RWPE1 (cell line): ENCODE data around the gene DISC1.

Experiments used
- CTCF ChIA-PET: fragments of 350-600 bp; sonication (Branson Sonifier 250); formaldehyde crosslinking; extraction: SDS; loops from one replicate; lab custom pipeline; 2021; lab: Yijun Ruan, JAX
- POLR2A ChIA-PET: fragments of 400-600 bp; formaldehyde crosslinking; extraction: SDS; loops from one replicate; lab custom pipeline; 2020; ENCODE audit warnings: antibody characterized with exemption; ENCODE audit not compliant: low non-redundant PET; lab: Yijun Ruan, JAX
- DNase-seq: peaks from one replicate; pipeline ENCODE4 v3.0.0; 2012; ENCODE audit warnings: low spot score
- H3K27ac ChIP-seq: fragments of 450-650 bp; 2 replicates; pipeline ENCODE4 v1.5.1; 2017
- TF ChIP-seq, protein P1 (sequence below): fragments of 450-650 bp; conservative IDR thresholded peaks from 2 replicates; pipeline ENCODE4 v1.5.1; 2017; ENCODE audit warnings: low read depth, mild to moderate bottlenecking

The DISC1 gene

DNA sequence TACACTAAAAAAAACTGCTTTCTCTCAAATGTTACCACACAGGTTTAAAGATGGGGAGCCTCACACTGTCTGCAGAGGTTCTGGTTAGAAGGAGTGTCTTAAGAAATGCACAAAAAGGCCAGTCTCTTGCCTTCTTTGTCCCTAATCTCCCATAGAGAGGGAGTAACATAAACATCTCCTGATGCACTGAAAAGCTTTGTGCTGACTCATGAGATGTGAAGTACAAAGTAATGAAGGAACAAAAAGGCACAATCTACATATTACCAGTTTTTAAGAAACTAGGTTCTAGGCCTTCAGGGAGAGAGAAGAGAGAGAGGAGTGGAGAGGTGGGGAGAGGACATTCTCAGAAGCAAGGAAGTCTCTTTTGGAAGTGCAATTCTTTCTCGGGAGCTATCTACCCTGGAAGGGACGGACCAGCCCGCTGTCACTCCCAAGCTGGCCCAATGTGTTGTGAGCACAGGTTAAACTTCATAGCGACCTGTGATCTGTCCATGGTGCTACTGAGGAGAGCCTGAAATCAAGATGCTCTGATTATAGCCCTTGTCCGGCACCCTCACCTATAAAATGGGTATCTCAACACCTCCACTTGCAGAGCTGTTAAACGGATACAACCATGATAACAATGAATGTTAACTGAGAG lies 458.1 kb downstream of the DISC1 start:
- CTCF ChIA-PET = no interaction called here
- TF ChIP-seq, protein P1, sequence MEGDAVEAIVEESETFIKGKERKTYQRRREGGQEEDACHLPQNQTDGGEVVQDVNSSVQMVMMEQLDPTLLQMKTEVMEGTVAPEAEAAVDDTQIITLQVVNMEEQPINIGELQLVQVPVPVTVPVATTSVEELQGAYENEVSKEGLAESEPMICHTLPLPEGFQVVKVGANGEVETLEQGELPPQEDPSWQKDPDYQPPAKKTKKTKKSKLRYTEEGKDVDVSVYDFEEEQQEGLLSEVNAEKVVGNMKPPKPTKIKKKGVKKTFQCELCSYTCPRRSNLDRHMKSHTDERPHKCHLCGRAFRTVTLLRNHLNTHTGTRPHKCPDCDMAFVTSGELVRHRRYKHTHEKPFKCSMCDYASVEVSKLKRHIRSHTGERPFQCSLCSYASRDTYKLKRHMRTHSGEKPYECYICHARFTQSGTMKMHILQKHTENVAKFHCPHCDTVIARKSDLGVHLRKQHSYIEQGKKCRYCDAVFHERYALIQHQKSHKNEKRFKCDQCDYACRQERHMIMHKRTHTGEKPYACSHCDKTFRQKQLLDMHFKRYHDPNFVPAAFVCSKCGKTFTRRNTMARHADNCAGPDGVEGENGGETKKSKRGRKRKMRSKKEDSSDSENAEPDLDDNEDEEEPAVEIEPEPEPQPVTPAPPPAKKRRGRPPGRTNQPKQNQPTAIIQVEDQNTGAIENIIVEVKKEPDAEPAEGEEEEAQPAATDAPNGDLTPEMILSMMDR = no peak
- POLR2A ChIA-PET = no interaction called here
- peak; percentile 21 for DNase-seq
- H3K27ac ChIP-seq = no peak overlapping the region

DNA sequence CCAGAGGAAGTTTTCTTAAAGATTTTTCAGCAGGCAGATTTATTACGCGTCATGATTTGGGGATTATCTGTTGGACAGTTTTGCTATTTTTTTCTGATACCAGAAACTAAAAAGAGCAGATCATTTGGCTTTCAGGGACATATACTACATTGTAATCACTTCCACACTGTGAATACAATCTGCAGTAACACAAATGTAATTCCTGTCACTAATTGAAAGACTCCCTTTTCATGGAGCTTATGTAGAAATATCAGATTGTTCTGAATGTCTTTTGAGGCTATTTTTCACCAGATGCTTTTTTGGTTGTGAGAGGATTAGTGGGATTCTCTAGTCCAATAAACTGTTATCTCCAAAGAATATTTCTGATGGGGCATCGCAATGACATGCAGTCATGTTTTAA lies 464.2 kb downstream of the DISC1 start:
- DNase-seq = no peak
- ChIA-PET CTCF (no interaction called here), POLR2A (no interaction called here)
- H3K27ac ChIP-seq = no peak overlapping the region
- TF ChIP-seq, protein P1 = no peak
